ENCODE measurements around the gene CAT. TPM values are rescaled to one million over a fixed set of nuclear protein-coding genes. Genes with fewer than 3 reads are reported as not detected.

The CAT gene
- total RNA-seq, 4 donors from 2014 or later: 232 to 609 (median 451) TPM

DNA sequence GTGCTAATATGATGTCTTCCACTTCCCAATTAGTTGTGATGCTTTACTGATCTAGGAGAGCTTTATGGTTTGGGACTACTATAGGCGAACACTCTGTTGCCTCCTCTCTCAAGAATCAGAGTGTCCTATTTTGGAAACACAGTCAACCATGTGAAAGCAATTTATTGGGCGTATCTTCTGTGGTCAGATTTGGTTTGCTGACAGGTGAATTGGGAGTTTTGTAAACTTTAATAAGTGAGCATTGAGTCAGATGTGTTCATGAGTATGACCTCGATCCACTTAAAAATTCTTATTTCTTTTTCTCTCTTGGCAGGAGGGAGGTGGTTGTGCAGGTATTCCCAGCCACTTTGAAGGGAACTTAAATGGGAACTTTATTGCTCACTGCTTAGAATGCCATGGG, 4.4 kb downstream of the CAT start:
- Histone ChIP-seq H3K4me1 (peaks cover 8 to 76% of the 10 kb centered on the region in 2 donors), H3K9me3 (no peaks in the 10 kb centered on the region), H3K4me3 (replicated peaks in 1 of 3) (no peak overlapping the region), H3K36me3 (no peaks in the 10 kb centered on the region), H3K27me3 (no peaks in the 10 kb centered on the region), H3K27ac (peak overlapping the region in 1 of 3 donors; percentile 68)
- peak in 1 of 2 donors; percentile 13 for DNase-seq
- TF ChIP-seq POLR2A (IDR thresholded peaks at IDR 0.05): no peak
- TF ChIP-seq, protein P1, sequence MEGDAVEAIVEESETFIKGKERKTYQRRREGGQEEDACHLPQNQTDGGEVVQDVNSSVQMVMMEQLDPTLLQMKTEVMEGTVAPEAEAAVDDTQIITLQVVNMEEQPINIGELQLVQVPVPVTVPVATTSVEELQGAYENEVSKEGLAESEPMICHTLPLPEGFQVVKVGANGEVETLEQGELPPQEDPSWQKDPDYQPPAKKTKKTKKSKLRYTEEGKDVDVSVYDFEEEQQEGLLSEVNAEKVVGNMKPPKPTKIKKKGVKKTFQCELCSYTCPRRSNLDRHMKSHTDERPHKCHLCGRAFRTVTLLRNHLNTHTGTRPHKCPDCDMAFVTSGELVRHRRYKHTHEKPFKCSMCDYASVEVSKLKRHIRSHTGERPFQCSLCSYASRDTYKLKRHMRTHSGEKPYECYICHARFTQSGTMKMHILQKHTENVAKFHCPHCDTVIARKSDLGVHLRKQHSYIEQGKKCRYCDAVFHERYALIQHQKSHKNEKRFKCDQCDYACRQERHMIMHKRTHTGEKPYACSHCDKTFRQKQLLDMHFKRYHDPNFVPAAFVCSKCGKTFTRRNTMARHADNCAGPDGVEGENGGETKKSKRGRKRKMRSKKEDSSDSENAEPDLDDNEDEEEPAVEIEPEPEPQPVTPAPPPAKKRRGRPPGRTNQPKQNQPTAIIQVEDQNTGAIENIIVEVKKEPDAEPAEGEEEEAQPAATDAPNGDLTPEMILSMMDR (IDR thresholded peaks at IDR 0.05): no peak
- intact Hi-C loops (cut with DNase I): no loop called here
- 56 to 60% methylated on average over 3 of the region's 3 CpGs for WGBS, 2 donors

DNA sequence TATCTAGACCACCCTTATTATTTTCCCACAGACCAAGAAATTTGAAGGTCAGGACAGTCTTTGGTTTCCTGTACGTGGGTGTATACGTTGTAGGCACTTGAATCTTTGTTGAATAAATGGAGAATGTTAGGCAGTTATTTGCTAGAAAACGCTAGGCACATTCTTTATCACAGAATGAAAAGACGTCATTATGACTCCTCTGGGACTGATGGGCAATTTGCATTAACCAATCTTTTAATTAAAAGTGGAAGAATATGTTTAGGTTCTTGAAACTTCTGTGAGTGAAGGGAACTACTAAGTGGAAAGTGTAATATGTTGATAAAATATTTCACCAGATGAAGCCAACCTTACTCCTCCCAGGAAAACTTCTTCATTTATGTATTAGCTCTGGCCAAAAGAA, 5.7 kb downstream of the CAT start:
- TF ChIP-seq POLR2A (IDR thresholded peaks at IDR 0.05): no peak
- TF ChIP-seq, protein P1 (IDR thresholded peaks at IDR 0.05): no peak
- H3K4me3 ChIP-seq (replicated peaks in 1 of 3): no peak overlapping the region
- H3K27me3 ChIP-seq: no peaks in the 10 kb centered on the region
- no peaks in the 10 kb centered on the region for H3K9me3 ChIP-seq
- 85 to 86% methylated on average over 4 of the region's 4 CpGs for WGBS, 2 donors
- peaks cover 14 to 89% of the 10 kb centered on the region in 2 donors for H3K4me1 ChIP-seq
- H3K27ac ChIP-seq: no peak overlapping the region
- intact Hi-C loops (cut with DNase I): no loop called here
- H3K36me3 ChIP-seq: no peaks in the 10 kb centered on the region
- no peak for DNase-seq

DNA sequence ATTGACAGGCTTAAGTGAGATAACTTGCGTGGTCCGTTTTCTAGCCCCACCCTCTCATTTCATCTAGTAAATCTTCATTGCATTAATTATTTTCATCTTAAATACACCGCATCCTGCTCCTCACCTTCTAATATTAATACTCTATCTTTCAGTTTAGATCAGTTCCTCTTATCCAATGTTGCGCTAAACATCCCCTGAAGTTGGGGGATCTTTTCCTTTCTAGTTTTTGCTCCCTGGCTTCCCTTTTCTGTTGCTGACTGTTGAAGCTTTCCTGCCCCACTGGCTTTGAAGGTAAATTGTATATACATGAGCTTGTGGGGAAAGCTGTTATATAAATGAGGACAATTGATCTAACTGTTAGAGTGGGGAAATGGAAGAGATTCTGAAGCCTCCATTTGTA, 7.2 kb downstream of the CAT start:
- Histone ChIP-seq H3K4me1 (peaks cover 8 to 82% of the 10 kb centered on the region in 2 donors), H3K4me3 (replicated peaks in 1 of 3) (no peak overlapping the region), H3K9me3 (no peaks in the 10 kb centered on the region), H3K27ac (no peak overlapping the region), H3K36me3 (peaks cover 10 to 13% of the 10 kb centered on the region in 2 donors), H3K27me3 (no peaks in the 10 kb centered on the region)
- DNase-seq: no peak
- intact Hi-C loops (cut with DNase I): no loop called here
- TF ChIP-seq, protein P1 (IDR thresholded peaks at IDR 0.05): no peak
- no peak for TF ChIP-seq POLR2A (IDR thresholded peaks at IDR 0.05)
- 84 to 85% methylated on average over 4 of the region's 4 CpGs for WGBS, 2 donors

DNA sequence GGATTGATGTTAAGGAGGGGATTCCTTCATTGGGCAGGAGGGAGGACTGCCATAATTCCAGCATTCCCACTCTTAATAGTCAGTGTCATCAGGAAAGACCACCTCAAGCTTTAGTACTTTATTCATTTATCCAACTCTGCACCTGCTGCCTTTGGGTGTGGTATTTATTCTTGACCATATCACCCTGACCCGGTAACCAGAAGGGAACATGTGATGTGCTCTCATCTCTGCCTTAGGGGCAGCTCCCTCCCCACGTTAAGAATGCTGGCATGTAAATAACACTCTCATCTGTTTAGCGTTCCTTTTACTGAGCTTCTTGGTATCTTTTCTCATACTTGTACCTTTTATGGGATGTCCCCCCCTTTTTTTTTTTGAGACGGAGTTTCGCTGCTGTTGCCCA, 7.7 kb downstream of the CAT start:
- TF ChIP-seq, protein P1 (IDR thresholded peaks at IDR 0.05): no peak
- TF ChIP-seq POLR2A (IDR thresholded peaks at IDR 0.05): no peak
- peaks cover 8 to 77% of the 10 kb centered on the region in 2 donors for H3K4me1 ChIP-seq
- intact Hi-C loops (cut with DNase I): no loop called here

DNA sequence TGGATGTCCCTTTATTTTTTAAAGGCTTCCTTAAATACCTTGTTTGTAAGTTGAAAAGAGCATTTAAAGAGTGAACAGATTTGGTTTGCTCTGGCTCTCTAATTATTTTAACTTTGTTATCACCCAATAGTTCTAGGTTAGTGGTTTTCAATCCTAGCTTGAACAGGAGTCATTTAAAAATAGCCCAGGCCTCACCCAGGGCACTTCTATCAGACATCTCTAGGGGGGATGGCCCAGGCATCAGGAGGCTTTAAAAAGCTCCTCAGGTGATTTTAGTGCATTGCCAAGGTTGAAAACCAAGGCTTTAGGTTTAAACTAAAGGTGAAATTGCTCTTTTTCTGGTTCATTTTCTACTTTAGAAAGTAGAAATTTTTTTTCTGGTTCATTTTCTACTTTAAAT, 8.3 kb downstream of the CAT start:
- no peak overlapping the region for H3K4me3 ChIP-seq (replicated peaks in 1 of 3)
- peaks cover 17 to 24% of the 10 kb centered on the region in 2 donors for H3K36me3 ChIP-seq
- no peak for DNase-seq
- no peaks in the 10 kb centered on the region for H3K27me3 ChIP-seq
- peaks cover 8 to 72% of the 10 kb centered on the region in 2 donors for H3K4me1 ChIP-seq
- no peak overlapping the region for H3K27ac ChIP-seq
- H3K9me3 ChIP-seq: no peaks in the 10 kb centered on the region
- intact Hi-C loops (cut with DNase I): no loop called here
- no peak for TF ChIP-seq POLR2A (IDR thresholded peaks at IDR 0.05)
- TF ChIP-seq, protein P1 (IDR thresholded peaks at IDR 0.05): no peak

More for the DNA sequence above, 7.7 kb downstream of the CAT start:
- no peaks in the 10 kb centered on the region for H3K9me3 ChIP-seq
- no peaks in the 10 kb centered on the region for H3K27me3 ChIP-seq
- DNase-seq: no peak
- no peak overlapping the region for H3K27ac ChIP-seq
- H3K4me3 ChIP-seq (replicated peaks in 1 of 3): no peak overlapping the region
- 82 to 89% methylated on average over 5 of the region's 5 CpGs for WGBS, 2 donors
- peaks cover 14 to 17% of the 10 kb centered on the region in 2 donors for H3K36me3 ChIP-seq

All from thyroid gland (tissue), 4 donors.